Fibroblast of villous mesenchyme (primary cell): ENCODE measurements around the gene ERVFRD-1. TPM values are rescaled to one million over a fixed set of nuclear protein-coding genes. Genes with fewer than 3 reads are reported as not detected.

ENCODE experiments used
- DNase-seq: peaks from one replicate; pipeline ENCODE4 v3.0.0-alpha.2; 2010; ENCODE audit warnings: low read depth
- H3K4me3 ChIP-seq: 2 replicates; pipeline ENCODE4 v1.5.1; 2011; ENCODE audit warnings: low read depth, mild to moderate bottlenecking, low read length
- total RNA-seq: library from RNA; depleted of rRNA; stranded (reverse); fragments of >200 nt; gene quantifications from 2 replicates; pipeline ENCODE4 v1.2.3, GENCODE V29; 2012
- TF ChIP-seq, protein P1 (sequence below): IDR thresholded peaks from 2 replicates; pipeline ENCODE4 v1.5.1; 2012; ENCODE audit warnings: low read depth, mild to moderate bottlenecking, low read length; ENCODE audit not compliant: insufficient read depth

Gene ERVFRD-1
- total RNA-seq, 1 donor, result not detected

DNA sequence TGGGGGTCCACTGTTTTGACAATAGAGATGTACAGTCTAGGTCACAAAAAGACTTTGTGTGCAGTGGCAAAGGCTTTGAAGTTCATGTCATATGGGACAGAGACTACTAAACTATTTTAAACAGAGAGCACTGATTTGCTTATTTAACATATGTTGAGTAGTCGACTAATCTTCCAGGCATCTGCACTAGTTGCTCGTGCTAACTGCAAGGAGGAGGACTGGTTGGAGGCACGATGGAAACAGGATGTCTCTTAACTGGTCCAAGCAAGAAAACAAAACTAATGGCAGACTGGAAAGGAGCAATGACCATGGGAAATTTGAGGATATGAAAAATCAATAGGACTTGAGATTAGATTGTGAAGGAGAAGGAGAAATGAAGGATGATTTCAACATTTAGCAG, 28.5 kb upstream of the ERVFRD-1 start:
- peak; percentile 21 for DNase-seq
- no peak overlapping the region for H3K4me3 ChIP-seq
- TF ChIP-seq, protein P1, sequence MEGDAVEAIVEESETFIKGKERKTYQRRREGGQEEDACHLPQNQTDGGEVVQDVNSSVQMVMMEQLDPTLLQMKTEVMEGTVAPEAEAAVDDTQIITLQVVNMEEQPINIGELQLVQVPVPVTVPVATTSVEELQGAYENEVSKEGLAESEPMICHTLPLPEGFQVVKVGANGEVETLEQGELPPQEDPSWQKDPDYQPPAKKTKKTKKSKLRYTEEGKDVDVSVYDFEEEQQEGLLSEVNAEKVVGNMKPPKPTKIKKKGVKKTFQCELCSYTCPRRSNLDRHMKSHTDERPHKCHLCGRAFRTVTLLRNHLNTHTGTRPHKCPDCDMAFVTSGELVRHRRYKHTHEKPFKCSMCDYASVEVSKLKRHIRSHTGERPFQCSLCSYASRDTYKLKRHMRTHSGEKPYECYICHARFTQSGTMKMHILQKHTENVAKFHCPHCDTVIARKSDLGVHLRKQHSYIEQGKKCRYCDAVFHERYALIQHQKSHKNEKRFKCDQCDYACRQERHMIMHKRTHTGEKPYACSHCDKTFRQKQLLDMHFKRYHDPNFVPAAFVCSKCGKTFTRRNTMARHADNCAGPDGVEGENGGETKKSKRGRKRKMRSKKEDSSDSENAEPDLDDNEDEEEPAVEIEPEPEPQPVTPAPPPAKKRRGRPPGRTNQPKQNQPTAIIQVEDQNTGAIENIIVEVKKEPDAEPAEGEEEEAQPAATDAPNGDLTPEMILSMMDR, result no peak

DNA sequence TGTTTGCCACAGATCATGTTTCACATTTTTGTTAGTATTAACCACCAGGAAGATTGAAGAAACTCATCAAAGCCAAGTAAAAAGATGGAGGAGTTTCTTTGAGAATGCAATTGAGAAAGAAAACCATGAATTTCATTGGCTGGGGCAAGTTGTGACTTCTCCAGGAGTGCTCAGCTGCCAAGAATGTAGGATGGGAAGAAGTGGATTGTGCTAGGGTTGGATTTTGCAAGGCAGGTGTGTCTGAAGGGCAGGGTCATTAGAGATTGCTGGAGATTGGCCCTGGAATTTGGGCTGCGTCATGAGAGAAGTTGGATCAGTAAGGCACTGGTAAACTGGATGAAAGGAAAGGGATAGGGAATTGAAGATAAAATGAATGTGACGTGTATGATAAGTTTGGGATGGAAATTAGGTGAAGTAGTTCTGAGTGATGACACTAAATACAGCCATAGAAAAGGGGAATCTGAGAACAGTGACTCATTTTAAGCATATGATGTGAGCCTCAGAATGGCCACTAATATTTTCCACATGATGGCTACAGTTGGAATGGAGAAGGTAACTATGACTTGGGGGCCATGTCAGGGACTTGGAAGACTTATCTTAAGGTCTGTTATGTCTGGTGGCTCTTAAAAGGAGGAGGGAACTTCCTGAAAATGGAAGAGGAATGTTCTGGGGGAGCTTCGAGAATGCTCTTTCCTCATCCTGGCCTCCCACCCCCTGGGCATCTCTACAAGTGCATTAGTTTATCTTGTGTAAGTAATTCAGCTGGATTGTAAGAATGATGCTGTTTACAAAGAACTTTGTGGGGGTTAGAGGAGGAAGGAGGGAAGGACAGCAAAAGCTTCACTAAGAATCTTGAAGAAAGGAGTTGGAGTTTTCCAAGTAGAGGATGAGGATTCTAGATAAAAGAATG, 27.8 kb upstream of the ERVFRD-1 start:
- H3K4me3 ChIP-seq, result no peak overlapping the region
- TF ChIP-seq, protein P1, result no peak
- peak; percentile 29 for DNase-seq

DNA sequence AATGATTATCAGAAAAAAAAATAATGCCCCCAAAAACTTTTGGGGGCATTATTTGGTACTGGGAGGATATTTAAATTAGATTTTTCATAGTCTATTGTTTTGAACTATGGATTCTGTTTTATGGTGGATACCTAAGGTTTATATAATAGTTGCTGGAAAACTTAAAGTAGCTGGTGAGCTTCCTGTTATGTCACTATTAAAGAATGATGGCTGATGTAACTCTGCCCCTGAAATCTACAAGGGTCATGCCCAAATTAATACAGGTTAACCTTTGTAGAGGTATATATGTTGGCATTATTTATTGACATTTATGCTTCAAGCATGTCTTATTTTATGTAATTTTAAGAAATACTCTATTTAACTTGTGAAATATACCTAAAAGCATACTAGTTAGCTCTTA, 25.3 kb upstream of the ERVFRD-1 start:
- TF ChIP-seq, protein P1, result no peak
- H3K4me3 ChIP-seq, result no peak overlapping the region
- DNase-seq, result no peak

DNA sequence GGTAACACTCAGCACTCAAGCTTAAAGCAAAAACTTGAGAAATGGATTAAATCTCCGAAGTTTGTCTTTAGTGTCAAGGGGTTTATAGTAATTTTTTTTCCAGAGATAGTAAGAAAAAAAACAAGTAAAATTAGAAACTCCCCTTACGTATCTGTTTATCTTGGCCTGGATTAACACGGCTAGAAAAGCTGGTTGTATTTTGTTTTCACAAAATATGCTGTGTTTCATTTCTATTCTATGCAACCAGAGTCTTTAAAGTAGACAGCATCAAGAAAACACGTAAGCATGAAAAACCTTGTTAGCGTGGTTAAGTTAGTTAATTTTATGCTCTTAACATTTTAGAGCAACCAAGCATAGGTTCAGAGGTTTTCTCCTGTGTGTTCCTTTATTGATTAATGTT, 21.8 kb upstream of the ERVFRD-1 start:
- peak; percentile 28 for DNase-seq
- TF ChIP-seq, protein P1, result no peak
- H3K4me3 ChIP-seq, result no peak overlapping the region

DNA sequence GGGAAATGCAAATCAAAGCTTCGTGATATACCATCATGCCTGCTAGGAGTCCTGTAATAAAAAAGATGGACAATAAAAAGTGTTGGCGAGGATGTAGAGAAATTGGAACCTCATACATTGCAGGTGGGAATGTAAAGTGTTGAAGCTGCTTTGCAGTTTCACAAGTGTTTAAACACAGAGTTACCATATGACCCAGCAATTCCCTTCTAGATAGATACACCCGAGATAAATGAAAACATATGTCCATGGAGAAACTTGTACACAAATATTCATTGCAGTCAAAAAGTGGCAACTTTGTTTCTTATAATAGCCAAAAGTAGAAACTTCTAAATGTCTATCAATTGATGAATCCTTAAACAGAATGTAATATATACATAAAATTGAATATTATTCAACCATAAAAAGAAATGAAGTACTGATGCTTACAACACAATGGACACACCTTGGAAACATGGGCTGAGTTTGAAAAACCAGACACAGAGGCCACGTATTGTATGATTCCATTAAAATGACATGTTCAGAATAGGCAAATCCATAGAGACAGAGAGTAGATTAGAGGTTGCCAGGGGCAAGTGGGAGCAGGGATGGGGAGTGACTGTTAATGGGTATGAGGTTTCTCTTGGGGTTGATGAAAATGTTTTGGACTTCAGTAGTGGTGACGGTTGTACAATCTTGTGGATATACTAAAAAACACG, 20.8 kb upstream of the ERVFRD-1 start:
- TF ChIP-seq, protein P1, result no peak
- H3K4me3 ChIP-seq, result no peak overlapping the region
- peak; percentile 34 for DNase-seq

DNA sequence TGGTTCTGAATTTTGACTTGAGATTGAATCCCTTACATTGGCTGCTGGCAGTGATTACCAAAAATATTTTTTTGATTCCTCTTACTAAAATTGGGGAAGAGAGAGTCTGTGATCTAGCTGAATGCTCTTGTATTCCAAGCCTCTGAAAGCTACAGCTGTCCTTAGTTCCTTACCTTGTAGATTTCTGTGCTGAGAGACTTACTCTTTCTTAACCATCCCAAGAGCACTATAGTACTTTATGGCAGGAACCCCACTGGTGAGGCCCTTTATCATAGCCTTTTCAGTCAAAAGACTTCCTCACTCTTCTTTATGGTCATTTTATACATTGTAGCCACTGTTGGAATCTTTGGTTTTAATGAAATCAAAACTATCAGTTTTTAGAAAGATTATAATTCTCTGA, 19.1 kb upstream of the ERVFRD-1 start:
- H3K4me3 ChIP-seq, result no peak overlapping the region
- DNase-seq, result no peak
- TF ChIP-seq, protein P1, result no peak
